HCT116 (cell line): ENCODE measurements around the gene GRM8. TPM values are rescaled to one million over a fixed set of nuclear protein-coding genes. Genes with fewer than 3 reads are reported as not detected.

Experiments
- ATAC-seq: fragments of 200-7000 bp; cut with Tn5 transposase; 2 replicates; pipeline ENCODE4 v1.9.1; 2020; ENCODE audit warnings: mild to moderate bottlenecking, moderate library complexity
- BruUV-seq: library from RNA; stranded (reverse); fragments of 400-500 nt; replicated peaks from 2 replicates; lab custom pipeline; 2021; lab: Mats Ljungman, UMichigan
- CTCF ChIA-PET: fragments of 300-600 bp; sonication (Branson Sonifier 250); formaldehyde crosslinking; loops from one replicate; lab custom pipeline; 2021; ENCODE audit warnings: antibody characterized with exemption; lab: Charles Lee
- POLR2A ChIA-PET: fragments of 300-600, 350-600 bp; sonication (Branson Sonifier 250); formaldehyde crosslinking; loops from one replicate; lab custom pipeline; 2021; ENCODE audit warnings: antibody characterized with exemption; lab: Charles Lee
- RAD21 ChIA-PET, 2 experiments: fragments of 300-600 bp; sonication (Branson Sonifier 250); formaldehyde crosslinking; loops; one replicate each; lab custom pipeline; 2023; ENCODE audit warnings: low total read pairs in 2 of 2; ENCODE audit not compliant: uncharacterized antibody in 2 of 2, unreplicated experiment in 2 of 2, low non-redundant PET in 1 of 2; lab: Charles Lee
- DNase-seq: peaks from one replicate; pipeline ENCODE4 v3.0.0-alpha.2; 2010; ENCODE audit warnings: low read depth, low spot score
- H2AFZ ChIP-seq: fragments of 200-600 bp; shearing (Covaris generic), sonication (generic); 2 replicates; pipeline ENCODE4 v1.6.1; 2017; ENCODE audit warnings: low read depth, mixed run types, mixed read lengths, antibody characterized with exemption, low read length; ENCODE audit not compliant: poor library complexity, severe bottlenecking
- H3K27ac ChIP-seq: 2 replicates; pipeline ENCODE4 v1.5.1; 2012; ENCODE audit warnings: low read depth, low read length
- H3K27me3 ChIP-seq: fragments of 200-600 bp; sonication (generic); 2 replicates; pipeline ENCODE4 v1.6.1; 2016; ENCODE audit warnings: mixed run types, low read length, mixed read lengths; ENCODE audit not compliant: insufficient read depth
- H3K36me3 ChIP-seq, 2 experiments: fragments of 200-500 bp in 1 of 2; fragments of 200-600 bp in 1 of 2; sonication (Bioruptor generic) in 1 of 2; sonication (generic) in 1 of 2; 2 replicates each; pipeline versions ENCODE4 v1.5.1 to v1.6.1; 2014 to 2016; ENCODE audit warnings: low read length in 2 of 2, inconsistent platforms in 1 of 2, mixed read lengths in 1 of 2, mixed run types in 1 of 2; ENCODE audit not compliant: insufficient read depth in 2 of 2, control insufficient read depth in 1 of 2
- H3K4me1 ChIP-seq, 2 experiments: fragments of 200-600 bp in 1 of 2; sonication (generic) in 1 of 2; 2 replicates each; pipeline versions ENCODE4 v1.5.1 to v1.6.1; 2012 to 2017; ENCODE audit warnings: low read length in 2 of 2, inconsistent platforms in 1 of 2, mild to moderate bottlenecking in 1 of 2, mixed read lengths in 1 of 2, mixed run types in 1 of 2, moderate library complexity in 1 of 2; ENCODE audit not compliant: insufficient read depth in 2 of 2, control insufficient read depth in 1 of 2
- H3K4me2 ChIP-seq: fragments of 200-600 bp; sonication (generic); 2 replicates; pipeline ENCODE4 v1.6.1; 2017; ENCODE audit warnings: mixed run types, low read length, mixed read lengths
- H3K4me3 ChIP-seq, 2 experiments: fragments of 200-600 bp in 1 of 2; sonication (generic) in 1 of 2; replicated peaks in 1 of 2; 2 replicates each; pipeline ENCODE4 v1.5.1; 2011 to 2016; ENCODE audit warnings: low read length in 2 of 2, control low read depth in 1 of 2, low read depth in 1 of 2, mild to moderate bottlenecking in 1 of 2, mixed read lengths in 1 of 2, mixed run types in 1 of 2
- H3K79me2 ChIP-seq: fragments of 200-600 bp; sonication (generic); 2 replicates; pipeline ENCODE4 v1.6.1; 2017; ENCODE audit warnings: mild to moderate bottlenecking, mixed run types, low read length, moderate library complexity, mixed read lengths; ENCODE audit not compliant: insufficient read depth
- H3K9ac ChIP-seq: fragments of 200-600 bp; sonication (generic); 2 replicates; pipeline ENCODE4 v1.6.1; 2016; ENCODE audit warnings: low read length, mixed read lengths
- H3K9me2 ChIP-seq: fragments of 200-600 bp; sonication (generic), shearing (Covaris generic); 2 replicates; pipeline ENCODE4 v1.6.1; 2017; ENCODE audit warnings: mixed run types, mild to moderate bottlenecking, moderate library complexity; ENCODE audit not compliant: insufficient read depth
- H3K9me3 ChIP-seq, 2 experiments: fragments of 200-500 bp in 1 of 2; fragments of 200-600 bp in 1 of 2; sonication (Bioruptor generic) in 1 of 2; sonication (generic) in 1 of 2; 2 replicates each; pipeline ENCODE4 v1.6.1; 2014 to 2017; ENCODE audit warnings: low read length in 2 of 2, mixed read lengths in 2 of 2, inconsistent platforms in 1 of 2, low read depth in 1 of 2, mild to moderate bottlenecking in 1 of 2, mixed run types in 1 of 2, moderate library complexity in 1 of 2; ENCODE audit not compliant: control insufficient read depth in 1 of 2, insufficient read depth in 1 of 2
- H4K20me1 ChIP-seq: fragments of 200-600 bp; sonication (generic), shearing (Covaris generic); 2 replicates; pipeline ENCODE4 v1.6.1; 2017; ENCODE audit warnings: mixed run types, mild to moderate bottlenecking, moderate library complexity; ENCODE audit not compliant: insufficient read depth
- CBX3 ChIP-seq: IDR thresholded peaks from 2 replicates; pipeline ENCODE4 v1.6.1; 2012; ENCODE audit warnings: low read depth
- CEBPB ChIP-seq: IDR thresholded peaks from 2 replicates; pipeline ENCODE4 v1.6.1; 2012; ENCODE audit warnings: low read depth
- EGR1 ChIP-seq: IDR thresholded peaks from 2 replicates; pipeline ENCODE4 v1.6.1; 2012; ENCODE audit warnings: low read depth
- EZH2phosphoT487 ChIP-seq: fragments of 200-600 bp; IDR thresholded peaks from 2 replicates; pipeline ENCODE4 v1.6.1; 2018; ENCODE audit warnings: antibody characterized with exemption, borderline replicate concordance
- FOSL1 ChIP-seq: IDR thresholded peaks from 2 replicates; pipeline ENCODE4 v1.6.1; 2012; ENCODE audit warnings: low read depth
- RAD21 ChIP-seq: IDR thresholded peaks from 2 replicates; pipeline ENCODE4 v1.6.1; 2012; ENCODE audit warnings: low read depth, mild to moderate bottlenecking
- REST ChIP-seq: IDR thresholded peaks from 2 replicates; pipeline ENCODE4 v1.6.1; 2012; ENCODE audit warnings: low read depth
- SIN3A ChIP-seq: IDR thresholded peaks from 2 replicates; pipeline ENCODE4 v1.6.1; 2012; ENCODE audit warnings: low read depth
- SRF ChIP-seq: IDR thresholded peaks from 2 replicates; pipeline ENCODE4 v1.6.1; 2012; ENCODE audit warnings: low read depth
- TCF7L2 ChIP-seq: IDR thresholded peaks from 2 replicates; pipeline ENCODE4 v1.7.0; 2011; ENCODE audit warnings: borderline replicate concordance, inconsistent platforms; ENCODE audit not compliant: insufficient read depth, insufficient read length; ENCODE audit errors: extremely low read depth
- YY1 ChIP-seq: IDR thresholded peaks from 2 replicates; pipeline ENCODE4 v1.6.1; 2011; ENCODE audit warnings: low read length, low read depth, moderate library complexity, mild to moderate bottlenecking; ENCODE audit not compliant: insufficient replicate concordance; ENCODE audit errors: extremely low read depth
- ZNF274 ChIP-seq: fragments of 200-500 bp; sonication (Bioruptor generic); IDR thresholded peaks from 2 replicates; pipeline ENCODE4 v1.6.1; 2014; ENCODE audit warnings: mild to moderate bottlenecking, low read depth, low read length, inconsistent platforms
- intact Hi-C: fragments of 100-400 bp; cut with micrococcal nuclease; formaldehyde crosslinking; loops from 2 replicates; pipeline ENCODE4 v1.10.0; 2022
- total RNA-seq: library from RNA; stranded (reverse); gene quantifications from one replicate; pipeline ENCODE4 v1.2.1, GENCODE V29; 2021; ENCODE audit not compliant: unreplicated experiment
- TF ChIP-seq, protein P1 (sequence below): IDR thresholded peaks from 2 replicates; pipeline ENCODE4 v1.6.1; 2012
- TF ChIP-seq, protein P2 (sequence below), 3 experiments: fragments of 200-600 bp in 1 of 3; sonication (generic) in 1 of 3; IDR thresholded peaks in 2 of 3; conservative IDR thresholded peaks in 1 of 3; 2 replicates each; pipeline ENCODE4 v1.5.1; 2012 to 2017; ENCODE audit warnings: low read depth in 2 of 3, low read length in 2 of 3, antibody characterized with exemption in 1 of 3, borderline replicate concordance in 1 of 3, control low read depth in 1 of 3, mild to moderate bottlenecking in 1 of 3, mixed read lengths in 1 of 3, mixed run types in 1 of 3, moderate library complexity in 1 of 3; ENCODE audit not compliant: insufficient read depth in 1 of 3

GRM8 gene
- total RNA-seq, 1 experiment from 2014 or later: 0.05 TPM

GRCh38 chr7:126685596-126685995, 567.1 kb downstream of the GRM8 start:
- DNase-seq: no peak
- CTCF ChIA-PET: no interaction called here
- no peaks in the 10 kb centered on the region for H3K4me1 ChIP-seq
- no TSS peak for BruUV-seq
- no peak for ATAC-seq
- no peak overlapping the region for H3K4me2 ChIP-seq
- H3K9ac ChIP-seq: no peak overlapping the region
- no peaks in the 10 kb centered on the region for H3K79me2 ChIP-seq
- H4K20me1 ChIP-seq: no peaks in the 10 kb centered on the region
- intact Hi-C loops: no loop called here
- H2AFZ ChIP-seq: no peak overlapping the region
- H3K9me3 ChIP-seq: no peaks in the 10 kb centered on the region
- no peaks in the 10 kb centered on the region for H3K36me3 ChIP-seq
- no peak overlapping the region for H3K4me3 ChIP-seq
- H3K9me2 ChIP-seq: no peaks in the 10 kb centered on the region
- no peaks in the 10 kb centered on the region for H3K27me3 ChIP-seq
- POLR2A ChIA-PET: interaction anchor here (1.3 kb wide), 1 partner anchor 16 kb away, joined by 5 read pairs; no protein-coding TSS in a partner anchor
- RAD21 ChIA-PET: no interaction called here
- no peak for TF ChIP-seq CEBPB
- no peak for TF ChIP-seq ZNF274
- TF ChIP-seq, protein P1, sequence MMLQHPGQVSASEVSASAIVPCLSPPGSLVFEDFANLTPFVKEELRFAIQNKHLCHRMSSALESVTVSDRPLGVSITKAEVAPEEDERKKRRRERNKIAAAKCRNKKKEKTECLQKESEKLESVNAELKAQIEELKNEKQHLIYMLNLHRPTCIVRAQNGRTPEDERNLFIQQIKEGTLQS: no peak
- no peak for TF ChIP-seq YY1
- TF ChIP-seq, protein P2, sequence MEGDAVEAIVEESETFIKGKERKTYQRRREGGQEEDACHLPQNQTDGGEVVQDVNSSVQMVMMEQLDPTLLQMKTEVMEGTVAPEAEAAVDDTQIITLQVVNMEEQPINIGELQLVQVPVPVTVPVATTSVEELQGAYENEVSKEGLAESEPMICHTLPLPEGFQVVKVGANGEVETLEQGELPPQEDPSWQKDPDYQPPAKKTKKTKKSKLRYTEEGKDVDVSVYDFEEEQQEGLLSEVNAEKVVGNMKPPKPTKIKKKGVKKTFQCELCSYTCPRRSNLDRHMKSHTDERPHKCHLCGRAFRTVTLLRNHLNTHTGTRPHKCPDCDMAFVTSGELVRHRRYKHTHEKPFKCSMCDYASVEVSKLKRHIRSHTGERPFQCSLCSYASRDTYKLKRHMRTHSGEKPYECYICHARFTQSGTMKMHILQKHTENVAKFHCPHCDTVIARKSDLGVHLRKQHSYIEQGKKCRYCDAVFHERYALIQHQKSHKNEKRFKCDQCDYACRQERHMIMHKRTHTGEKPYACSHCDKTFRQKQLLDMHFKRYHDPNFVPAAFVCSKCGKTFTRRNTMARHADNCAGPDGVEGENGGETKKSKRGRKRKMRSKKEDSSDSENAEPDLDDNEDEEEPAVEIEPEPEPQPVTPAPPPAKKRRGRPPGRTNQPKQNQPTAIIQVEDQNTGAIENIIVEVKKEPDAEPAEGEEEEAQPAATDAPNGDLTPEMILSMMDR (IDR thresholded peaks at IDR 0.05 in 2 of 3, conservative IDR thresholded peaks at IDR 0.05 in 1 of 3; ENCODE audit: borderline replicate concordance in 1 of 3, insufficient read depth in 1 of 3, low read depth in 2 of 3, low read length in 2 of 3): no peak
- no peak for TF ChIP-seq EZH2phosphoT487
- TF ChIP-seq EGR1: no peak
- no peak for TF ChIP-seq RAD21
- TF ChIP-seq CBX3: no peak
- TF ChIP-seq TCF7L2: no peak
- TF ChIP-seq REST: no peak
- TF ChIP-seq FOSL1: no peak
- TF ChIP-seq SIN3A: no peak
- no peak for TF ChIP-seq SRF
- TF ChIP-seq, all 23 proteins: peak for 0
- H3K27ac ChIP-seq: no peak overlapping the region
